GM13977 (cell line): ENCODE results near the gene LGR4.

Experiments
- DNase-seq: peaks from one replicate; pipeline ENCODE4 v3.0.0; 2012; ENCODE audit warnings: low spot score
- CTCF ChIP-seq: IDR thresholded peaks from 2 replicates; pipeline ENCODE4 v1.5.1; 2012; ENCODE audit warnings: mild to moderate bottlenecking, control low read depth; ENCODE audit not compliant: insufficient read depth; ENCODE audit errors: extremely low read depth, missing control alignments
- in situ Hi-C: fragments of 300-500 bp; cut with MboI; formaldehyde crosslinking; loops from one replicate; pipeline ENCODE4 v1.12.0; 2022; ENCODE audit warnings: low sequenced_read_pairs, low pct_unique_long_range_greater_than_20kb, mixed read lengths, inconsistent platforms; ENCODE audit not compliant: unreplicated experiment

The LGR4 gene

GRCh38 chr11:27427183-27427980 is 45.2 kb downstream of the LGR4 start:
- in situ Hi-C loops, result no loop called here
- no peak for DNase-seq
- TF ChIP-seq CTCF, result no peak

- in situ Hi-C loops, result no loop called here
- TF ChIP-seq CTCF, result no peak
- DNase-seq, result no peak
Observed at GRCh38 chr11:27425814-27426213, 46.8 kb downstream of the LGR4 start.

- in situ Hi-C loops, result no loop called here
- TF ChIP-seq CTCF, result no peak
- DNase-seq, result no peak
Observed at GRCh38 chr11:27423125-27423524, 49.5 kb downstream of the LGR4 start.

- no peak for TF ChIP-seq CTCF
- in situ Hi-C loops, result no loop called here
- no peak for DNase-seq
Observed at GRCh38 chr11:27421819-27422494, 50.6 kb downstream of the LGR4 start.

GRCh38 chr11:27420722-27421572 is 51.6 kb downstream of the LGR4 start:
- no peak for DNase-seq
- TF ChIP-seq CTCF, result no peak
- in situ Hi-C loops, result no loop called here

GRCh38 chr11:27420217-27420616 is 52.4 kb downstream of the LGR4 start:
- no peak for TF ChIP-seq CTCF
- in situ Hi-C loops, result no loop called here
- DNase-seq, result no peak
